KMS-11 (cell line): ENCODE data around the gene MAPK4.

ENCODE experiments used
- H2AFZ ChIP-seq: fragments of 200-600 bp; sonication (generic); 2 replicates; pipeline ENCODE4 v1.6.1; 2016; ENCODE audit warnings: antibody characterized with exemption, mixed run types, low read depth
- H3K27ac ChIP-seq: fragments of 200-600 bp; sonication (generic); 2 replicates; pipeline ENCODE4 v1.6.1; 2016; ENCODE audit warnings: mild to moderate bottlenecking, mixed run types
- H3K27me3 ChIP-seq: fragments of 200-600 bp; sonication (generic); 2 replicates; pipeline ENCODE4 v1.6.1; 2017; ENCODE audit warnings: mild to moderate bottlenecking, low read depth, mixed run types, moderate library complexity; ENCODE audit not compliant: insufficient read depth
- H3K36me3 ChIP-seq: fragments of 200-600 bp; sonication (generic); 2 replicates; pipeline ENCODE4 v1.6.1; 2017; ENCODE audit warnings: mild to moderate bottlenecking, mixed run types; ENCODE audit not compliant: insufficient read depth
- H3K4me1 ChIP-seq: fragments of 200-600 bp; sonication (generic); 2 replicates; pipeline ENCODE4 v1.6.1; 2016; ENCODE audit warnings: mild to moderate bottlenecking, low read depth, mixed run types; ENCODE audit not compliant: poor library complexity, severe bottlenecking
- H3K4me2 ChIP-seq: fragments of 200-600 bp; sonication (generic); 2 replicates; pipeline ENCODE4 v1.7.0; 2016; ENCODE audit warnings: mild to moderate bottlenecking, mixed run types
- H3K4me3 ChIP-seq: fragments of 200-600 bp; sonication (generic); IDR thresholded peaks from 2 replicates; pipeline ENCODE4 v1.6.1; 2017; ENCODE audit warnings: low read depth, low read length, mixed read lengths; ENCODE audit not compliant: insufficient read depth
- H3K79me2 ChIP-seq: fragments of 200-600 bp; sonication (generic); 2 replicates; pipeline ENCODE4 v1.6.1; 2016; ENCODE audit warnings: low read depth, mixed run types; ENCODE audit not compliant: insufficient read depth
- H3K9ac ChIP-seq: fragments of 200-600 bp; sonication (generic); 2 replicates; pipeline ENCODE4 v1.6.1; 2016; ENCODE audit warnings: mild to moderate bottlenecking, mixed run types
- H4K20me1 ChIP-seq: fragments of 200-600 bp; sonication (generic); 2 replicates; pipeline ENCODE4 v1.6.1; 2016; ENCODE audit warnings: mild to moderate bottlenecking, mixed run types; ENCODE audit not compliant: insufficient read depth
- CTCF ChIP-seq: fragments of 200-600 bp; sonication (generic); conservative IDR thresholded peaks from 2 replicates; pipeline ENCODE4 v1.6.1; 2017; ENCODE audit warnings: low read depth, mild to moderate bottlenecking, antibody characterized with exemption, low read length, moderate library complexity, mixed read lengths

MAPK4 gene

GRCh38 chr18:50663626-50664441 lies 103.9 kb downstream of the MAPK4 start:
- H3K79me2 ChIP-seq, result no peaks in the 10 kb centered on the region
- H3K9ac ChIP-seq, result no peak overlapping the region
- no peaks in the 10 kb centered on the region for H3K36me3 ChIP-seq
- no peaks in the 10 kb centered on the region for H3K27me3 ChIP-seq
- no peaks in the 10 kb centered on the region for H4K20me1 ChIP-seq
- H3K4me2 ChIP-seq, result no peak overlapping the region
- no peak overlapping the region for H2AFZ ChIP-seq
- H3K4me1 ChIP-seq, result no peaks in the 10 kb centered on the region
- H3K4me3 ChIP-seq, result no peak overlapping the region
- no peak overlapping the region for H3K27ac ChIP-seq
- TF ChIP-seq CTCF, result no peak

GRCh38 chr18:50665015-50665414 lies 105.1 kb downstream of the MAPK4 start:
- H3K4me1 ChIP-seq, result no peaks in the 10 kb centered on the region
- H4K20me1 ChIP-seq, result no peaks in the 10 kb centered on the region
- TF ChIP-seq CTCF, result no peak
- H3K79me2 ChIP-seq, result no peaks in the 10 kb centered on the region
- H3K27ac ChIP-seq, result no peak overlapping the region
- no peaks in the 10 kb centered on the region for H3K36me3 ChIP-seq
- no peak overlapping the region for H2AFZ ChIP-seq
- H3K9ac ChIP-seq, result no peak overlapping the region
- H3K4me3 ChIP-seq, result no peak overlapping the region
- no peaks in the 10 kb centered on the region for H3K27me3 ChIP-seq
- H3K4me2 ChIP-seq, result no peak overlapping the region

- Histone ChIP-seq H4K20me1 (no peaks in the 10 kb centered on the region), H3K36me3 (no peaks in the 10 kb centered on the region), H3K27ac (no peak overlapping the region), H3K27me3 (no peaks in the 10 kb centered on the region), H3K4me1 (no peaks in the 10 kb centered on the region), H3K4me2 (no peak overlapping the region), H3K4me3 (no peak overlapping the region), H2AFZ (no peak overlapping the region), H3K79me2 (no peaks in the 10 kb centered on the region), H3K9ac (no peak overlapping the region)
- TF ChIP-seq CTCF, result no peak
Measured at GRCh38 chr18:50665519-50665918, 105.6 kb downstream of the MAPK4 start.

- H3K4me1 ChIP-seq, result no peaks in the 10 kb centered on the region
- no peaks in the 10 kb centered on the region for H4K20me1 ChIP-seq
- H3K4me3 ChIP-seq, result no peak overlapping the region
- H3K27me3 ChIP-seq, result no peaks in the 10 kb centered on the region
- no peak overlapping the region for H2AFZ ChIP-seq
- H3K9ac ChIP-seq, result no peak overlapping the region
- TF ChIP-seq CTCF, result no peak
- no peaks in the 10 kb centered on the region for H3K36me3 ChIP-seq
- H3K27ac ChIP-seq, result no peak overlapping the region
- no peaks in the 10 kb centered on the region for H3K79me2 ChIP-seq
- no peak overlapping the region for H3K4me2 ChIP-seq
Measured at GRCh38 chr18:50666536-50666935, 106.6 kb downstream of the MAPK4 start.
